Measurements from ENCODE around the gene HDAC1. TPM values are rescaled to one million over a fixed set of nuclear protein-coding genes. Genes with fewer than 3 reads are reported as not detected.

HDAC1 gene
- total and polyA plus RNA-seq, 10 of the 15 experiments (the other 5 are each of a cell fraction or from before 2014, with no cell fraction given), result 147 to 331 (median 168) TPM

- TF ChIP-seq PRDM15 (CRISPR knock-in tag; IDR thresholded peaks at IDR 0.05), result no peak
- TF ChIP-seq NRF1 (conservative IDR thresholded peaks at IDR 0.05; ENCODE audit: low read depth, low read length), result no peak
- TF ChIP-seq E2F8 (IDR thresholded peaks at IDR 0.05; ENCODE audit: low read depth, partially characterized antibody), result no peak
Measured at GRCh38 chr1:32353431-32353830, 61.5 kb downstream of the HDAC1 start (continued).

- intact Hi-C loops (cut with micrococcal nuclease; ENCODE audit: unreplicated experiment), result no loop called here
- Histone ChIP-seq H3K36me3 (ENCODE audit: control insufficient read depth in 2 of 2, insufficient read depth in 2 of 2, low read length in 1 of 2) (no peaks in the 10 kb centered on the region), H3K9me3 (replicated peaks; ENCODE audit: control insufficient read depth, insufficient read depth, low read length) (no peaks in the 10 kb centered on the region), H3K4me3 (no peak overlapping the region), H3K79me2 (ENCODE audit: control insufficient read depth, insufficient read depth, low read length) (no peaks in the 10 kb centered on the region; the same call in 1 of the 2 replicates), H2AFZ (ENCODE audit: control insufficient read depth, low read depth, low read length) (no peak overlapping the region), H3K27me3 (replicated peaks in 1 of 2; ENCODE audit: control insufficient read depth in 2 of 2, insufficient read depth in 2 of 2, low read length in 1 of 2) (no peaks in the 10 kb centered on the region), H3K27ac (ENCODE audit: control insufficient read depth, insufficient read depth) (no peak overlapping the region), H3K9ac (ENCODE audit: control insufficient read depth, insufficient read depth, low read length) (no peak overlapping the region), H3K4me1 (ENCODE audit: control insufficient read depth, insufficient read depth, low read length) (peaks cover 14% of the 10 kb centered on the region), H3K4me2 (ENCODE audit: control insufficient read depth, insufficient read depth) (no peak overlapping the region), H4K20me1 (ENCODE audit: control insufficient read depth, insufficient read depth) (no peaks in the 10 kb centered on the region)
- no TSS peak for BruUV-seq (replicated peaks)
- SMC1A ChIA-PET (ENCODE audit: uncharacterized antibody, unreplicated experiment), result interaction anchor here (1.1 to 3.6 kb wide), 2 partner anchors 17 to 21 kb away, joined by 3 to 16 read pairs; partner anchors contain the start of gene MARCKSL1
- RAD21 ChIA-PET (ENCODE audit: unreplicated experiment), result interaction anchor here (0.7 to 1.6 kb wide), 3 partner anchors 13 to 138 kb away, joined by 3 read pairs; partner anchors contain the start of gene BSDC1
- POLR2A ChIA-PET, result interaction anchor here (0.6 to 5.1 kb wide), 3 partner anchors 17 to 290 kb away, joined by 3 to 46 read pairs (median 3); partner anchors contain the start of gene MARCKSL1
- DNase-seq (ENCODE audit: low read depth, low spot score) (no peak), ATAC-seq (no peak), FAIRE-seq (no peak)
- WGBS (ENCODE audit: insufficient coverage, insufficient replicate concordance, low lambda C conversion rate, missing lambda C conversion rate), result 48% methylated on average over 2 of the region's 2 CpGs
- TF ChIP-seq PBX3 (IDR thresholded peaks at IDR 0.05; ENCODE audit: insufficient replicate concordance, low read depth, low read length), result no peak
- TF ChIP-seq PAX5 (IDR thresholded peaks at IDR 0.05; ENCODE audit: borderline replicate concordance, low read depth, low read length), result no peak
- TF ChIP-seq CREM (IDR thresholded peaks at IDR 0.05; ENCODE audit: low read depth), result no peak
- TF ChIP-seq TARDBP (IDR thresholded peaks at IDR 0.05; ENCODE audit: borderline replicate concordance), result no peak
- TF ChIP-seq CHD4 (IDR thresholded peaks at IDR 0.05), result no peak
- no peak for TF ChIP-seq RCOR1 (conservative IDR thresholded peaks at IDR 0.05; ENCODE audit: low read depth, low read length)
- CTCF ChIA-PET, result interaction anchor here (1.0 to 1.9 kb wide), 4 partner anchors 12 to 133 kb away, joined by 3 to 7 read pairs (median 4); partner anchors contain the start of gene BSDC1
- in situ Hi-C loops (cut with MboI), result no loop called here
Measured at GRCh38 chr1:32353886-32354570, 62.1 kb downstream of the HDAC1 start.

All from GM12878 (cell line).